ENCODE data around the gene ANKRD13B. TPM values are rescaled to one million over a fixed set of nuclear protein-coding genes. Genes with fewer than 3 reads are reported as not detected.

The ANKRD13B gene
- total and polyA plus RNA-seq, 3 donors from 2014 or later = 32.8 to 59.8 (median 48.8) TPM

GRCh38 chr17:29567554-29568330 is 25.2 kb upstream of the ANKRD13B start:
- TF ChIP-seq POLR2A (IDR thresholded peaks at IDR 0.05) = no peak
- TF ChIP-seq CTCF (IDR thresholded peaks at IDR 0.05) = peak; percentile 6 to 39 (median 29)
- Histone ChIP-seq H3K4me3 (peak overlapping the region; percentile 71 to 82), H3K27ac (peak overlapping the region; percentile 74 to 90), H3K4me1 (peaks cover 10% of the 10 kb centered on the region), H3K27me3 (no peaks in the 10 kb centered on the region), H3K9me3 (no peaks in the 10 kb centered on the region), H3K36me3 (ENCODE audit: low read depth, missing control alignments) (no peaks in the 10 kb centered on the region)
- WGBS, 2 donors = 0 to 1% methylated on average over 7 to 46 of the region's 63 CpGs
- intact Hi-C loops (cut with DNase I; ENCODE audit: low total_unique reads) = no loop called here
- DNase-seq = peak; percentile 50

- no peaks in the 10 kb centered on the region for H3K9me3 ChIP-seq
- peak within 1 kb of the TSS; percentile 71 to 82 for H3K4me3 ChIP-seq
- H3K27ac ChIP-seq = peak within 1 kb of the TSS; percentile 88 to 90
- DNase-seq = peak; percentile 94
- H3K4me1 ChIP-seq = peaks cover 15% of the 10 kb centered on the region
- intact Hi-C loops (cut with DNase I; ENCODE audit: low total_unique reads) = no loop called here
- TF ChIP-seq POLR2A (IDR thresholded peaks at IDR 0.05) = no peak
- no peak for TF ChIP-seq CTCF (IDR thresholded peaks at IDR 0.05)
- H3K27me3 ChIP-seq = no peaks in the 10 kb centered on the region
- 0% methylated on average over 17 to 77 of the region's 85 CpGs for WGBS, 2 donors
- H3K36me3 ChIP-seq (ENCODE audit: low read depth, missing control alignments) = no peaks in the 10 kb centered on the region
Measured at GRCh38 chr17:29568331-29569244, 24.3 kb upstream of the ANKRD13B start, which contains the start of gene TP53I13. TSS of gene TP53I13 (plus strand) at chr17:29568701. CDS start at chr17:29568759, 58 bp downstream.

GRCh38 chr17:29569245-29569950 is 23.5 kb upstream of the ANKRD13B start:
- TF ChIP-seq POLR2A (IDR thresholded peaks at IDR 0.05) (no peak), CTCF (IDR thresholded peaks at IDR 0.05) (no peak)
- no peak for DNase-seq
- peak overlapping the region; percentile 88 to 90 for H3K27ac ChIP-seq
- H3K4me3 ChIP-seq = peak overlapping the region; percentile 71 to 82
- H3K4me1 ChIP-seq = peaks cover 15% of the 10 kb centered on the region
- H3K9me3 ChIP-seq = no peaks in the 10 kb centered on the region
- H3K36me3 ChIP-seq (ENCODE audit: low read depth, missing control alignments) = no peaks in the 10 kb centered on the region
- WGBS, 2 donors = 48 to 61% methylated on average over 8 to 14 of the region's 14 CpGs
- H3K27me3 ChIP-seq = no peaks in the 10 kb centered on the region
- intact Hi-C loops (cut with DNase I; ENCODE audit: low total_unique reads) = no loop called here

DNA sequence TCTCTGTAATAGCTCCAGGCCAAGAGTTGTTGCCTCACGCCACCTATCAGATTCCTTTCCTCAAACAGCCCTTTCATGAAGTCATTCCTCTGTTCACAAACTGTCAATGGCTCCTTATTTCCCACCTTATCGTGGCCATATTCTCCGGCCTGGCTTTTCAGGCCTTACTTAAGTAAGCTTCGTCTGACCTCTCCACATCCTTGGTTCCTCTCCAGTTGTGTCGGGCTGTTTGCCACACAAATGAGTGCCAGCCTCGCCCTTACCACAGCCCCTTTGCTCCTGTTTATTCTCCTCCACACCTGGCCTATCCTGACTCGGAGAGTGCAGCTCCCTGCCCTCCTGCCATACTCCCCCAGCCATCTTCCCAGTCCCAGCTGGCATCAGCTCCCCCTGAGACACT is 22.4 kb upstream of the ANKRD13B start:
- Histone ChIP-seq H3K27ac (no peak overlapping the region), H3K4me3 (no peak overlapping the region), H3K36me3 (ENCODE audit: low read depth, missing control alignments) (no peaks in the 10 kb centered on the region), H3K27me3 (no peaks in the 10 kb centered on the region), H3K9me3 (no peaks in the 10 kb centered on the region), H3K4me1 (peaks cover 15% of the 10 kb centered on the region)
- peak; percentile 10 for DNase-seq
- intact Hi-C loops (cut with DNase I; ENCODE audit: low total_unique reads) = no loop called here
- TF ChIP-seq POLR2A (IDR thresholded peaks at IDR 0.05) (no peak), CTCF (IDR thresholded peaks at IDR 0.05) (no peak)
- WGBS, 2 donors = 92 to 93% methylated on average over 7 of the region's 7 CpGs
